ENCODE measurements around the gene USF3. TPM values are rescaled to one million over a fixed set of nuclear protein-coding genes. Genes with fewer than 3 reads are reported as not detected.

The USF3 gene
- total RNA-seq, result 8.4 TPM

GRCh38 chr3:113695786-113696645, at the start of gene USF3:
USF3 (minus strand) TSS chr3:113696642; CDS start chr3:113674878, 21,764 bp downstream.
- H3K4me1 ChIP-seq (ENCODE audit: control insufficient read depth in 3 of 3, insufficient read depth in 3 of 3, low read length in 3 of 3), result peaks cover 21 to 37% (median 36%) of the 10 kb centered on the region in 3 donors
- peak within 1 kb of the TSS; percentile 80 to 100 (median 91) for H3K4me3 ChIP-seq (ENCODE audit: low read length in 3 of 3)
- H3K36me3 ChIP-seq (ENCODE audit: control insufficient read depth in 3 of 3, insufficient read depth in 3 of 3, low read length in 3 of 3), result no peaks in the 10 kb centered on the region
- H3K9ac ChIP-seq (ENCODE audit: low read depth in 1 of 3, low read length in 3 of 3), result peak within 1 kb of the TSS; percentile 88 to 96 (median 89)
- H3K27ac ChIP-seq (ENCODE audit: low read depth, low read length), result peak within 1 kb of the TSS; percentile 92
- H3K27me3 ChIP-seq (ENCODE audit: control insufficient read depth in 3 of 3, insufficient read depth in 3 of 3, low read length in 3 of 3), result no peaks in the 10 kb centered on the region
- H3K9me3 ChIP-seq (ENCODE audit: control insufficient read depth in 3 of 3, low read length in 3 of 3), result no peaks in the 10 kb centered on the region

- Histone ChIP-seq H3K36me3 (ENCODE audit: control insufficient read depth in 3 of 3, insufficient read depth in 3 of 3, low read length in 3 of 3) (no peaks in the 10 kb centered on the region), H3K4me1 (ENCODE audit: control insufficient read depth in 3 of 3, insufficient read depth in 3 of 3, low read length in 3 of 3) (peaks cover 26 to 45% (median 43%) of the 10 kb centered on the region in 3 donors), H3K4me3 (ENCODE audit: low read length in 3 of 3) (peak within 1 kb of the TSS; percentile 99 to 100 (median 100)), H3K27me3 (ENCODE audit: control insufficient read depth in 3 of 3, insufficient read depth in 3 of 3, low read length in 3 of 3) (no peaks in the 10 kb centered on the region), H3K9ac (ENCODE audit: low read depth in 1 of 3, low read length in 3 of 3) (peak within 1 kb of the TSS; percentile 99), H3K9me3 (ENCODE audit: control insufficient read depth in 3 of 3, low read length in 3 of 3) (no peaks in the 10 kb centered on the region), H3K27ac (ENCODE audit: low read depth, low read length) (peak within 1 kb of the TSS; percentile 100)
Observed at GRCh38 chr3:113745756-113746547, 49.5 kb upstream of the USF3 start, which contains the start of gene NAA50. NAA50 (minus strand) TSS chr3:113746249; CDS start chr3:113745949, 300 bp downstream.

GRCh38 chr3:113744941-113745755, 48.7 kb upstream of the USF3 start:
- Histone ChIP-seq H3K9me3 (ENCODE audit: control insufficient read depth in 3 of 3, low read length in 3 of 3) (no peaks in the 10 kb centered on the region), H3K9ac (ENCODE audit: low read depth in 1 of 3, low read length in 3 of 3) (peak overlapping the region; percentile 98 to 99 (median 98)), H3K27me3 (ENCODE audit: control insufficient read depth in 3 of 3, insufficient read depth in 3 of 3, low read length in 3 of 3) (no peaks in the 10 kb centered on the region), H3K4me3 (ENCODE audit: low read length in 3 of 3) (peak overlapping the region; percentile 95 to 100 (median 99)), H3K27ac (ENCODE audit: low read depth, low read length) (peak overlapping the region; percentile 100), H3K4me1 (ENCODE audit: control insufficient read depth in 3 of 3, insufficient read depth in 3 of 3, low read length in 3 of 3) (peaks cover 26 to 52% (median 45%) of the 10 kb centered on the region in 3 donors), H3K36me3 (ENCODE audit: control insufficient read depth in 3 of 3, insufficient read depth in 3 of 3, low read length in 3 of 3) (no peaks in the 10 kb centered on the region)

- peak overlapping the region in 2 of 3 donors; percentile 95 to 99 for H3K4me3 ChIP-seq (ENCODE audit: low read length in 3 of 3)
- peaks cover 30 to 47% (median 43%) of the 10 kb centered on the region in 3 donors for H3K4me1 ChIP-seq (ENCODE audit: control insufficient read depth in 3 of 3, insufficient read depth in 3 of 3, low read length in 3 of 3)
- no peaks in the 10 kb centered on the region for H3K9me3 ChIP-seq (ENCODE audit: control insufficient read depth in 3 of 3, low read length in 3 of 3)
- no peaks in the 10 kb centered on the region for H3K27me3 ChIP-seq (ENCODE audit: control insufficient read depth in 3 of 3, insufficient read depth in 3 of 3, low read length in 3 of 3)
- H3K9ac ChIP-seq (ENCODE audit: low read depth in 1 of 3, low read length in 3 of 3), result peak overlapping the region; percentile 6 to 98 (median 37)
- no peaks in the 10 kb centered on the region for H3K36me3 ChIP-seq (ENCODE audit: control insufficient read depth in 3 of 3, insufficient read depth in 3 of 3, low read length in 3 of 3)
- peak overlapping the region; percentile 100 for H3K27ac ChIP-seq (ENCODE audit: low read depth, low read length)
Observed at GRCh38 chr3:113743006-113743630, 46.7 kb upstream of the USF3 start.

- H3K9me3 ChIP-seq (ENCODE audit: control insufficient read depth in 3 of 3, low read length in 3 of 3), result no peaks in the 10 kb centered on the region
- H3K4me1 ChIP-seq (ENCODE audit: control insufficient read depth in 3 of 3, insufficient read depth in 3 of 3, low read length in 3 of 3), result peaks cover 31 to 48% (median 42%) of the 10 kb centered on the region in 3 donors
- no peak overlapping the region for H3K4me3 ChIP-seq (ENCODE audit: low read length in 3 of 3)
- peak overlapping the region; percentile 32 for H3K27ac ChIP-seq (ENCODE audit: low read depth, low read length)
- peak overlapping the region in 1 of 3 donors; percentile 27 for H3K9ac ChIP-seq (ENCODE audit: low read depth in 1 of 3, low read length in 3 of 3)
- no peaks in the 10 kb centered on the region for H3K27me3 ChIP-seq (ENCODE audit: control insufficient read depth in 3 of 3, insufficient read depth in 3 of 3, low read length in 3 of 3)
- H3K36me3 ChIP-seq (ENCODE audit: control insufficient read depth in 3 of 3, insufficient read depth in 3 of 3, low read length in 3 of 3), result no peaks in the 10 kb centered on the region
Observed at GRCh38 chr3:113741620-113742019, 45.2 kb upstream of the USF3 start.

- H3K9me3 ChIP-seq (ENCODE audit: control insufficient read depth in 3 of 3, low read length in 3 of 3), result no peaks in the 10 kb centered on the region
- peak overlapping the region in 1 of 3 donors; percentile 27 for H3K9ac ChIP-seq (ENCODE audit: low read depth in 1 of 3, low read length in 3 of 3)
- H3K4me3 ChIP-seq (ENCODE audit: low read length in 3 of 3), result peak overlapping the region in 1 of 3 donors; percentile 1
- no peaks in the 10 kb centered on the region for H3K27me3 ChIP-seq (ENCODE audit: control insufficient read depth in 3 of 3, insufficient read depth in 3 of 3, low read length in 3 of 3)
- H3K36me3 ChIP-seq (ENCODE audit: control insufficient read depth in 3 of 3, insufficient read depth in 3 of 3, low read length in 3 of 3), result no peaks in the 10 kb centered on the region
- peaks cover 36 to 49% (median 47%) of the 10 kb centered on the region in 3 donors for H3K4me1 ChIP-seq (ENCODE audit: control insufficient read depth in 3 of 3, insufficient read depth in 3 of 3, low read length in 3 of 3)
- peak overlapping the region; percentile 32 for H3K27ac ChIP-seq (ENCODE audit: low read depth, low read length)
Observed at GRCh38 chr3:113741086-113741485, 44.6 kb upstream of the USF3 start.

- Histone ChIP-seq H3K4me3 (ENCODE audit: low read length in 3 of 3) (peak overlapping the region in 1 of 3 donors; percentile 4), H3K36me3 (ENCODE audit: control insufficient read depth in 3 of 3, insufficient read depth in 3 of 3, low read length in 3 of 3) (no peaks in the 10 kb centered on the region), H3K27ac (ENCODE audit: low read depth, low read length) (peak overlapping the region; percentile 2), H3K9ac (ENCODE audit: low read depth in 1 of 3, low read length in 3 of 3) (peak overlapping the region in 2 of 3 donors; percentile 10 to 15), H3K4me1 (ENCODE audit: control insufficient read depth in 3 of 3, insufficient read depth in 3 of 3, low read length in 3 of 3) (peaks cover 34 to 42% (median 38%) of the 10 kb centered on the region in 3 donors), H3K27me3 (ENCODE audit: control insufficient read depth in 3 of 3, insufficient read depth in 3 of 3, low read length in 3 of 3) (no peaks in the 10 kb centered on the region), H3K9me3 (ENCODE audit: control insufficient read depth in 3 of 3, low read length in 3 of 3) (no peaks in the 10 kb centered on the region)
Observed at GRCh38 chr3:113736548-113737089, 40.2 kb upstream of the USF3 start.

GRCh38 chr3:113731694-113732093, 35.3 kb upstream of the USF3 start:
- Histone ChIP-seq H3K9ac (ENCODE audit: low read depth in 1 of 3, low read length in 3 of 3) (no peak overlapping the region), H3K27ac (ENCODE audit: low read depth, low read length) (no peak overlapping the region), H3K4me3 (ENCODE audit: low read length in 3 of 3) (no peak overlapping the region), H3K9me3 (ENCODE audit: control insufficient read depth in 3 of 3, low read length in 3 of 3) (no peaks in the 10 kb centered on the region), H3K36me3 (ENCODE audit: control insufficient read depth in 3 of 3, insufficient read depth in 3 of 3, low read length in 3 of 3) (no peaks in the 10 kb centered on the region), H3K27me3 (ENCODE audit: control insufficient read depth in 3 of 3, insufficient read depth in 3 of 3, low read length in 3 of 3) (no peaks in the 10 kb centered on the region), H3K4me1 (ENCODE audit: control insufficient read depth in 3 of 3, insufficient read depth in 3 of 3, low read length in 3 of 3) (peaks cover 17 to 23% (median 18%) of the 10 kb centered on the region in 3 donors)

GRCh38 chr3:113730550-113730949, 34.1 kb upstream of the USF3 start:
- Histone ChIP-seq H3K4me1 (ENCODE audit: control insufficient read depth in 3 of 3, insufficient read depth in 3 of 3, low read length in 3 of 3) (peaks cover 9 to 18% (median 10%) of the 10 kb centered on the region in 3 donors), H3K4me3 (ENCODE audit: low read length in 3 of 3) (no peak overlapping the region), H3K27ac (ENCODE audit: low read depth, low read length) (no peak overlapping the region), H3K9ac (ENCODE audit: low read depth in 1 of 3, low read length in 3 of 3) (no peak overlapping the region), H3K27me3 (ENCODE audit: control insufficient read depth in 3 of 3, insufficient read depth in 3 of 3, low read length in 3 of 3) (no peaks in the 10 kb centered on the region), H3K9me3 (ENCODE audit: control insufficient read depth in 3 of 3, low read length in 3 of 3) (no peaks in the 10 kb centered on the region), H3K36me3 (ENCODE audit: control insufficient read depth in 3 of 3, insufficient read depth in 3 of 3, low read length in 3 of 3) (no peaks in the 10 kb centered on the region)
